Globus pallidus (tissue), 1 donor: Measurements from ENCODE around the gene TECR.

Experiments used
- DNase-seq: peaks from one replicate; pipeline ENCODE4 v3.0.0-alpha.2; 2015; ENCODE audit warnings: low spot score

TECR gene

DNA sequence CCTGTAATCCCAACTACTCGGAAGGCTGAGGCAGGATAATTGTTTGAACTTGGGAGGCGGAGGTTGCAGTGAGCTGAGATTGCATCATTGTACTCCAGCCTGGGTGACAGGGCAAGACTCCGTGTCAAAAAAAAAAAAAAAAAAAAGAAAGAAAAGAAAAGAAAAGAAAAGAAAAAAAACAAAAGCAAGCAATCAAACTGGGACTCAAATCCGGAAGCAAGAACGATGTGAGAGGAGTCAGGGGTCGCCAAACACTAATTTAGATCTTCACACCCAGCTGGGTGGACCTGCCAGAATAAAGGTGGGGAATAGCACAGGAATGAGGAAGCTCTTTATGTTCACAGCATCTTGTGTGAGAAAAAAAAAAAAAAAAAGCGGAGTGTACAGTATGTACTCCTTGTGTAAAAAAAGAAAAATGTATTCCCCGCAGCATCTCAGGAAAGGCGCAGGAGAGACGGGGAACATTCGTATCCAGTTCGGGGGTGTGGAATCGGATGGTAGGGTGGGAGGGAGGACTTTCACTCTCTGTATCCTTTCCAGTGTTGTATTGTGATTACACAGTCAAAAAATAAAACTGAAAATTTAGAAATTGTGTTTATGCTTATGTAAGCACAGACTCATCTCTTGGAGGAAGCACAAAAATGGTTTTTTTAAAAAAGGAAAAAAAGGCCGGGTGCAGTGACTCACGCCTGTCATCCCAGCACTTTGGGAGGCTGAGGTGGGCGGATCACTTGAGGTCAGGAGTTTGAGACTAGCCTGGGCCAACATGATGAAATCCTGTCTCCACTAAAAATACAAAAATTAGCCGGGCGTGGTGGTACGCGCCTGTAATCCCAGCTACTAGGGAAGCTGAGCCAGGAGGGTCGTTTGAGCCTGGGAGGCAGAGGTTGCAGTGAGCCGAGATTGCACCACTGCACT lies 18.8 kb upstream of the TECR start:
- no peak for DNase-seq

- DNase-seq: no peak
Observed at GRCh38 chr19:14511229-14511593, 18.2 kb upstream of the TECR start.

- no peak for DNase-seq
Observed at GRCh38 chr19:14512406-14512961, 16.9 kb upstream of the TECR start.

DNA sequence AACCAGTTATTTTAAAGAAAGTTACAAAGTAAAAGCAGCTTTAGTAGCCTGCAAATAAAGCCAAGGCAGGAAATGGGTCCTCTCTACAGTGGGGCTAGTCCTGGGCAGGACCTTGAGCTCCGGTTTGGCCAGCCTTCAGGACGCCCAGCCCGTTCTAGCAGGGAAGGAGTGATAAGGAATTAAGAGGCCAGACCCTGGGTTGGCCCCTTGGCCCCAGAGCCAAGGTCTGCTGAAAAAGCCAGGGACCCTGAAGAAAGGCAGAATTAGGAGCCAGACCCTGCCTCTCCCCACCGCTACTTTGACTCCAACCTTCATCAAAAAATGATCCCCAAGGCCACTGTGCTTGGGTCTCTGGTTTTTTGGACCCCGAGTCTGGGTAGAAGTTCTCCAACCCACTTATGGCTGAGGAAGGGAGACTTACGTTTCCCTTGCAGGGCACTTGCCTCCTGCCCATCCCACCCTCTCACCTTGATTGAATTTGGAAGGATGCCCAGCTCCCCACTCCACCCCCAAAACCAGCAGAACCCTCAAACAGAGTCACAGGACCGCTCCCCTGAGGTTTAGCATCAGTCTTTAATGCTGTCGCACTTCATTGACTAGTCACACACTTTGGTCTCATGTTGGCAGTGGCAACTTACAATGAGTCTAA lies 15.1 kb upstream of the TECR start:
- DNase-seq: peak; percentile 63

DNA sequence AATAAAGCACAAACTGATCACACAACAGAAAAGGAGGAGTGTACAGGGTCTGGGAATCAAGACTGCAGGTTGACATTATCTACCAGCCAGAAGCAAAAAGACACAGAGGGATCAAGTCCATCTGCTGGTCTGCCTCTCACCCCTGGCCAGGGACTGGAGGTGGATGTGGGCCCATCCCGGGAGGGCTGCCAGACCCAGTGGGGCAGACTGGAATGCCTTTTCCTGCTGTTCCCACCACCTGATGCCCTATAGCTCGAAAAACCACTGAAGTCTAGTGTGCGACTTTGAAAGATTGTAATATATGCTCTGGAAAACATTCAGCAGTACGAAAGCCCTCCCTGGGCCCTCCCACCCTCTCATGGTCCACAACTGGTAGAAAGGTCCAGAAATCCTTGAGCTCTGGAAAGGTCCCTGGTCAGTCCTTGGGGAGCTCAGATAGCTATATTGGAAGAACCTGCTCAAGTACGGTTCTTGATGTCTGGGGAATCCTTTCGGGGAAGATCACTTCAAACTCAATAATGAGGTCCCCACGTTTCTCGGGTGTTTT lies 13.8 kb upstream of the TECR start:
- DNase-seq: peak; percentile 50

DNA sequence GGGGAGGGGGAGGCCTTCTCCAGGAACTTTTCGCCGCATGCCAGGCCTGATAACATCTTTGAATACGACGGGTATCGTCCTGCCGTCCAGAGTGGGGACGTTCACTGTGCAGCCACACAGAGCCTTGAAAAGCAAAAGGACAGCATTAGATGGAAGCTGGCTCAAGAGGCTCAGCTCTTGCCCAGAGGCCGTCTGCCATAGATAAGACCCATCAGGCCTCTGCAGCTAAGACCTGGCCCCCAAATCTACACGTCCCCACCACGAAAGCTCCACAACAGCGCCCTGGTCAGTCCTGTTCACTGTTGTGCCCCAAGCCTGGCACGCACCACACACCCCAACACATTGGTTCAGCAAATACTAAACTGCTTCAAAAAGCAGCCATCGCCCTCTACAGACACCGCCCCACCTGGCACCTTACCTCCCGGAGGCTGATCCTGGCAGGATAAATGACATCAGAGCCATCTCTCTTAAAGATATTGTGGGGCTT lies 13.3 kb upstream of the TECR start:
- DNase-seq: no peak

GRCh38 chr19:14516746-14517438 lies 12.5 kb upstream of the TECR start:
- DNase-seq: peak; percentile 53

DNA sequence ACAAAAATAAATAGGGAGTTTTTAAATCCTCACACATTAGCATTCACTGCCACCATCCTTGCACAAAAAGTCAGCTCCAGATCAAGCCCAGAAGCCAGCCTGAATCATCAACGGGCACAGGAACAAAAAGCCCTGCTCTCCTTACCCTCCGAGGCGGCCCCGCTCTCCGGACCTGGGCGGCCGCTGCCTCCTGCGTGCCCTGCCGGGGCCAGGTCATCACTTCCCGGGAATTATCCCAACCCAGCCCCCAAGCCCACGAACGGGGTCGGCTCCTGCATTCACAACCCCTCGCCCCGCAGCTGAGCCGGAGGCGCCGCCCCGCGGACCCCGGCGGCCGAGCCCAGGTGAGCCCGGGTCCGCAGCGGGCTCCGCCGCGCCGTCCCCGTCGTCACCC lies 12.0 kb upstream of the TECR start:
- peak; percentile 46 for DNase-seq

DNA sequence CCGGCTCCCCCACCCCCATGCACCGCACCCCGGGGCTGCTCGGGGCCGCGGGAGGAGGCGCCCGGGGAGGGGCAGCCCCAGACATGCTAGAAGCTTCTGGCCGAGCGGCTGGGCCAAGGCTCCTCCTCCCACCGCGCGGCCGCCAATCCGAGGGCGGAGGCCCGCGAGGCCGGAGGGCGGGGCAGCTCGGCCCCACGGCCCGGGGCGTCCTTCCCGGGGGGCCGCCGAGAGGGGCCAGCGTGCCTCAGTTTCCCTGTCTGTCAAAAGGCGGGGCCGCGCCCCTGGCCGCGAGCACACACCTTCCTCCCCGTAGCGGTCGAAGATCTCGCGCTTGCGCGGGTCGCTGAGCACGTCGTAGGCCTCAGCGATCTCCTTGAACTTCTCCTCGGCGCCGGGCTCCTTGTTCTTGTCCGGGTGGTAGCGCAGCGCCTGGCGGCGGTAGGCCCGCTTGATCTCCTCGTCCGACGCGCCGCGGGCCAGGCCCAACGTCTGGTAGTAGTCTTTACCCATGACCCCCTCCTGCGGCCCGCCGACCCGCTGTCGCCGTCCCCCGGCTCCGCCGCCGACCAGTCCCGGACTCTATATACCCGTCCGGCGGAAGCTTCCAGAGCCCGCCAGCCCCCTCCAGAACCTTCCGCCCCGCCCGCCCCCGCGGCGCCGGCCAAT lies 11.4 kb upstream of the TECR start, which contains the start of gene DNAJB1:
Gene DNAJB1 (minus strand): TSS at position 558 of the 666 bp plus-strand sequence. CDS start 48 bp downstream, at position 510.
- peak; percentile 85 for DNase-seq

DNA sequence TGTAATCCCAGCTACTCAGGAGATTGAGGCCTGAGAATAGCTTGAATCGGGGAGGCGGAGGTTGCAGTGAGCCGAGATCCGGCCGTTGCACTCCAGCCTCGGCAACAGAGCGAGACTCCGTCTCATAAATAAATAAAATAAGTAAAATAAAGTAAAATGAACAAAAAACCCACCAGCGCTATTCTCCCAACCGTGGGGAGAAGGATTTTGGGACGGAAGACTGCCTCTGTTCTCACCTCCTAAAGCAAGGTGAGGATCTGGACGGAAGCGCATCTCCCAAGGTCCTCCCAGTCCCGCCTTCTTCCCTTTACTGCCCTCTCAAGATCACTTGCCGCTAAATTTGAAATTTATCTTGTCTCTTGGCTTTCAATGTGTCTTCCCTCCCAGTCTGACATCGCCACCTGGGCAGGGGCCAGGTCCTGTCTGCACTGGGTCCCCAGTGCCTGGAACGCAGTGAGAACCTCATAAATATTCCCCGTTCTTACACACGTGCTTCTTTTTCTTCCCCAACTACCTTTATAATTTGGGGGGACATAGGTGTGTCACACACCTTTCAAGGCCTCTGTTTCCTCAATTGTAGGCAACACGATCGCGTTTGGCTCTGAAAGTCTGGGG lies 10.0 kb upstream of the TECR start:
- DNase-seq: no peak

DNA sequence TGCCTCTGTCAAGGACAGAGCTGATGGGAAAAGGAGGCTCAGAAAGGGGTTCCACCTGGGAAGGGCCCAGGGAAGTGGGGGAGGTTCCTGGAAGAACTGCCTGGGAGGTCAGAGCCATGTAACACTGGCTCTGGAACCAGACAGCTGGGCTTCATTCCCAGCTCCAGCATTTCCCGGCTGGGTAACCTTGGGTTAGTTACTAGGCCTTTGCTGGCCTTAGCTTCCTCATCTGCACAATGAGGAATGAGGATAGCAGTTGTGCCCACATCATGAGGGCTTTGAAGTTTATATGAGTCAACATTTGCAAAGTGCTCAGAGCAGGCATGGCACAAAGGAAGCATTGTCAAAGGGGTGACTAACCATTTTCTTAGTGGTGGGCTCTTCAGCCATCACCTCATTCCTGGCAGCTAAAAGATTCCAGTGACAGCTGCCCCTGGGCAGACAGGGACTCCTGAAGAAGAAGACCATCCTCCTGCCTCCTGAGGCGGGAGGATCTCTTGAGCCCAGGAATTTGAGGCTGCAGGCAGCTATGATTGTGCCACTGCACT lies 9.5 kb upstream of the TECR start:
- DNase-seq: no peak

GRCh38 chr19:14520543-14520942 lies 8.9 kb upstream of the TECR start:
- no peak for DNase-seq

- no peak for DNase-seq
Observed at GRCh38 chr19:14525729-14526128, 3.7 kb upstream of the TECR start.

GRCh38 chr19:14526423-14526822 lies 3.0 kb upstream of the TECR start:
- DNase-seq: no peak

- DNase-seq: no peak
Observed at GRCh38 chr19:14528419-14529253, 758 bp upstream of the TECR start.

GRCh38 chr19:14530005-14530348 lies 583 bp downstream of the TECR start:
- DNase-seq: no peak

GRCh38 chr19:14530506-14530905 lies 1.1 kb downstream of the TECR start:
- DNase-seq: no peak

GRCh38 chr19:14533450-14533849 lies 4.1 kb downstream of the TECR start:
- no peak for DNase-seq

DNA sequence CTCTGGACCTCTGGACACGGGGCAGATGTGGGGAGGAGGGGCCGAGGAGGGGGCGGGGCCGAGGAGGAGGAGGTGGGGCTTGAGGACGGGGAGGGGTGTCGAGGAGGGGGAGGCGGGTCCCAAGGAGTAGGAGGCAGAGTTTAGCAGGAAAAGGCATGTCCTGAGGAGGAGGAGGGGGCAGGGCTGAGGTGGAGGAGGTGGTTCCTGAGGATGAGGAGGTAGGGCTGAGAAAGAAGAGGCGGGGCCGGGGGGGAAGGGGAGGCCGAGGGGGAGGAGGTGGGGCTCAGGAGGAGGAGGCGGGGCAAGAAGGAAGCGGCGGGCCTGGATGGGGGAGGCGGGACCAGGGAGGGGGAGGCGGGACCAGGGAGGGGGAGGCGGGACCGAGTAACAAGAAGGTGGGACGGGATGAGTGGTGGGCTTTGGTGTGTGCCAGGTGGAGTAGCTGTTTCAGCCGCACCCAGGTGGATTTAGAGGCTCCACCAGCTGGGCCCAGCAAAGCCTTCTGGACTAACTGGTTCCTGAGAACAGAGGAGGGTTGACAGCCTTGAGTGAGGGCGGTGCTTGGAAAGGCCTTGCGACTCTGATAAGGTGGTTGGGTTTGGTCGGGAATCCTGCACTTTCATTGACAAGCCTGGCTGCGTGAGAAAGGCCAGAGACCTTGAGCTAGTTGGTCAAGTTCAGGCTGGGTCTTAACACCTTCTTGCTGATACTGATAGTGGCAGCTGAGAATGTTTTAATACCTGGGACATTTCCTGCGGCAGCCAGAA lies 7.7 kb downstream of the TECR start:
- no peak for DNase-seq
